Skeletal muscle tissue (tissue), 1 donor: ENCODE data around the gene LDLRAP1. TPM values are rescaled to one million over a fixed set of nuclear protein-coding genes. Genes with fewer than 3 reads are reported as not detected.

Experiments used
- total RNA-seq: library from RNA; depleted of rRNA; stranded (reverse); fragments of >200 nt; gene quantifications from one replicate; pipeline ENCODE4 v1.2.3, GENCODE V29; 2014

LDLRAP1 gene
- total RNA-seq, 1 donor from 2014 or later, result 4.7 TPM

Other genes starting within 250 kb of the LDLRAP1 start
- gene TMEM50A, start 205.3 kb upstream of the LDLRAP1 start, total RNA-seq, result 72.0 TPM
- gene RHCE, start 122.8 kb upstream of the LDLRAP1 start, total RNA-seq, result 0.52 TPM
- gene MACO1, start 112.7 kb upstream of the LDLRAP1 start, total RNA-seq, result 16.2 TPM
- 6.3 TPM for gene MAN1C1, start 73.2 kb downstream of the LDLRAP1 start, total RNA-seq